ENCODE results near the gene ADNP.
"Not testable (repeated sequence)": the region's sequence is repeated elsewhere in the genome, so short reads cannot be mapped to it uniquely, and the experiment has no call there.

ADNP gene

DNA sequence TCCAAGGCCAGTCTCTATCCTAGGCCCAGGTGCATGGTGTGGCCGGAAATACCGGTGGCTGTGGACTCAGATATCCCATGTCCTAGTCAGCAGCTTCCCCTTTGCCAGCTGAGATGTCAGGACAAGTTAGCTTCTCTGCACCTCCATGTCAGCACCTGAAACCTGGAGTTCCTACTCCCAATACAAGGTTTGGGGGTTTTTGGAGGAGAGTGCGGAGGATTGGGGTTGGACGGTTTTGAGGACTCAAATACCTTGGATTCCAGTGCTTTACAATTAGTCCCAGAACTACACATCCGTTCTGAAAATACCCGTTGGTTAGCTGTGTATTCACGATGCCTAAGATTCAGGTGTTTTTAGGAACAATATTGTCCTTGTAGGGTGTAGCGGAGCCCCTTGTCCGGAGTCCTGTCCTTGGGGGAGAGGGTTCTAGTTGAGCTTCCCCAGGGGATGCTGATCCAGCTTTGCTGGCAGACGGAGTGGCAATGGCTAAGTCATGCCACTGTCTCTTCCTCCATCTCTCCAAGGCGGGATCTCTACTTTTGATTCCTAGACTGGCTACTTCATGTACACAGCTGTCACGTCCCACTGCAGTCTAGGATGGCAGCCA lies 45.0 kb downstream of the ADNP start:
- Histone ChIP-seq H3K4me3 (ENCODE audit: low read depth in 1 of 2, low read length in 2 of 2) (no peak overlapping the region), H3K27me3 (ENCODE audit: control insufficient read depth in 1 of 2, insufficient read depth in 2 of 2, low read length in 2 of 2) (no peaks in the 10 kb centered on the region), H3K36me3 (ENCODE audit: control insufficient read depth in 1 of 2, insufficient read depth in 2 of 2, low read length in 2 of 2) (peaks cover 23 to 27% of the 10 kb centered on the region in 2 donors), H3K4me1 (ENCODE audit: control insufficient read depth in 1 of 2, insufficient read depth in 2 of 2, low read length in 2 of 2) (no peaks in the 10 kb centered on the region), H3K9ac (ENCODE audit: low read depth in 1 of 2, low read length in 2 of 2) (no peak overlapping the region), H3K27ac (ENCODE audit: low read depth, low read length) (no peak overlapping the region), H3K9me3 (ENCODE audit: control insufficient read depth in 1 of 2, low read length in 2 of 2) (no peaks in the 10 kb centered on the region)

GRCh38 chr20:50885781-50886180 lies 45.5 kb downstream of the ADNP start:
- Histone ChIP-seq H3K4me1 (ENCODE audit: control insufficient read depth in 1 of 2, insufficient read depth in 2 of 2, low read length in 2 of 2) (no peaks in the 10 kb centered on the region), H3K36me3 (ENCODE audit: control insufficient read depth in 1 of 2, insufficient read depth in 2 of 2, low read length in 2 of 2) (peaks cover 18 to 22% of the 10 kb centered on the region in 2 donors), H3K9ac (ENCODE audit: low read depth in 1 of 2, low read length in 2 of 2) (no peak overlapping the region), H3K27ac (ENCODE audit: low read depth, low read length) (no peak overlapping the region), H3K9me3 (ENCODE audit: control insufficient read depth in 1 of 2, low read length in 2 of 2) (no peaks in the 10 kb centered on the region), H3K27me3 (ENCODE audit: control insufficient read depth in 1 of 2, insufficient read depth in 2 of 2, low read length in 2 of 2) (no peaks in the 10 kb centered on the region), H3K4me3 (ENCODE audit: low read depth in 1 of 2, low read length in 2 of 2) (no peak overlapping the region)

DNA sequence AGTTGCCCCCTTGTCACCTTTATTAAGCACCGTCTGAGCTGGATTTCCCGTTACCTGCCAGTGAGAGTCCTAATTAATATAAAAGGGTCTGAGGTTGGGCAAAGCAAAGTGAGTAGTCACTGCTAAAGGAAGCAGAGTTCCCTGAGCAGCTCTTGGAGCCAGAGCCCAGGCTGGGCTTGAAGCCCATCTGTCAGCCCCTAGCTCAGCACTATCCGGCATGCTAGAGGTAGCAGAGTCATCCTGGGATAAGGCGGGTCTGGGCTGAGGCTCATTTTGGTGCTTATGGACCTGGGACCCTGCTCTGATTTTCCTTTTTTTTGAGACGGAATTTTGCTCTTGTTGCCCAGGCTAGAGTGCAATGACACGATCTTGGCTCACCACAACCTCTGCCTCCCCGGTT lies 46.2 kb downstream of the ADNP start:
- H3K4me3 ChIP-seq (ENCODE audit: low read depth in 1 of 2, low read length in 2 of 2) = no peak overlapping the region
- no peak overlapping the region for H3K9ac ChIP-seq (ENCODE audit: low read depth in 1 of 2, low read length in 2 of 2)
- no peaks in the 10 kb centered on the region for H3K4me1 ChIP-seq (ENCODE audit: control insufficient read depth in 1 of 2, insufficient read depth in 2 of 2, low read length in 2 of 2)
- H3K36me3 ChIP-seq (ENCODE audit: control insufficient read depth in 1 of 2, insufficient read depth in 2 of 2, low read length in 2 of 2) = peaks cover 13 to 18% of the 10 kb centered on the region in 2 donors
- no peak overlapping the region for H3K27ac ChIP-seq (ENCODE audit: low read depth, low read length)
- H3K27me3 ChIP-seq (ENCODE audit: control insufficient read depth in 1 of 2, insufficient read depth in 2 of 2, low read length in 2 of 2) = no peaks in the 10 kb centered on the region
- H3K9me3 ChIP-seq (ENCODE audit: control insufficient read depth in 1 of 2, low read length in 2 of 2) = no peaks in the 10 kb centered on the region

- no peak overlapping the region for H3K9ac ChIP-seq (ENCODE audit: low read depth in 1 of 2, low read length in 2 of 2)
- no peak overlapping the region for H3K4me3 ChIP-seq (ENCODE audit: low read depth in 1 of 2, low read length in 2 of 2)
- no peak overlapping the region for H3K27ac ChIP-seq (ENCODE audit: low read depth, low read length)
- no peaks in the 10 kb centered on the region for H3K9me3 ChIP-seq (ENCODE audit: control insufficient read depth in 1 of 2, low read length in 2 of 2)
- no peaks in the 10 kb centered on the region for H3K4me1 ChIP-seq (ENCODE audit: control insufficient read depth in 1 of 2, insufficient read depth in 2 of 2, low read length in 2 of 2)
- H3K36me3 ChIP-seq (ENCODE audit: control insufficient read depth in 1 of 2, insufficient read depth in 2 of 2, low read length in 2 of 2) = peaks cover 4 to 8% of the 10 kb centered on the region in 2 donors
- no peaks in the 10 kb centered on the region for H3K27me3 ChIP-seq (ENCODE audit: control insufficient read depth in 1 of 2, insufficient read depth in 2 of 2, low read length in 2 of 2)
These were observed 47.4 kb downstream of the ADNP start for GRCh38 chr20:50883856-50884255.

DNA sequence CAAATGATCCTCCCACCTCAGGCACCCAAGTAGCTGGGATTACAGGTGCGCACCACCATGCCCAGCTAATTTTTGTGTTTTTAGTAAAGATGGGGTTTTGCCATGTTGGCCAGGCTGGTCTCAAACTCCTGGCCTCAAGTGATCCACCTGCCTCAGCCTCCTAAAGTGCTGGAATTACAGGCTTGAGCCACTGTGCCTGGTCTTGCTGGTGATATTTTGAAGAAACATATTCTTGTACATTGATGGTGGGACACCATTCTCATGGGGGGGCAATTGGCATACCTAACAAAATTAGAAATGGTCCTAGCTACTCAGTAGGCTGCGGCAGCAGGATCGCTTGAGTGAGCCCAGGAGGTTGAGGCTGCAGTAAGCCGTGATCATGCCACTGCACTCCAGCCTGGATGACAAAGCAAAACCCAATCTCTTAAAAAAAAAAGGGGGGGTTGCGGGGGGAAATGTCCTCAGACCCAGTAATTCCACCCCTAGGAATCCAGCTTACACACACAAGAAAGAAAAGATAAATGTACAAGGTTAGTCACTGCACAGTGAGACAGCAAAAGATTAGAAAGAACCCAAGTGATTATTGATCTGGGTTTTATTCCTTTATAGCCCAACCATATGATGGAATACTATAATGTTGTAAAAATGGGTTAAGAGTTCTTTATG lies 49.3 kb downstream of the ADNP start:
- not testable (repeated sequence) for H3K27me3 ChIP-seq (ENCODE audit: control insufficient read depth in 1 of 2, insufficient read depth in 2 of 2, low read length in 2 of 2); H3K4me3 ChIP-seq (ENCODE audit: low read depth in 1 of 2, low read length in 2 of 2); H3K9ac ChIP-seq (ENCODE audit: low read depth in 1 of 2, low read length in 2 of 2); H3K36me3 ChIP-seq (ENCODE audit: control insufficient read depth in 1 of 2, insufficient read depth in 2 of 2, low read length in 2 of 2); H3K9me3 ChIP-seq (ENCODE audit: control insufficient read depth in 1 of 2, low read length in 2 of 2); H3K27ac ChIP-seq (ENCODE audit: low read depth, low read length); H3K4me1 ChIP-seq (ENCODE audit: control insufficient read depth in 1 of 2, insufficient read depth in 2 of 2, low read length in 2 of 2)

DNA sequence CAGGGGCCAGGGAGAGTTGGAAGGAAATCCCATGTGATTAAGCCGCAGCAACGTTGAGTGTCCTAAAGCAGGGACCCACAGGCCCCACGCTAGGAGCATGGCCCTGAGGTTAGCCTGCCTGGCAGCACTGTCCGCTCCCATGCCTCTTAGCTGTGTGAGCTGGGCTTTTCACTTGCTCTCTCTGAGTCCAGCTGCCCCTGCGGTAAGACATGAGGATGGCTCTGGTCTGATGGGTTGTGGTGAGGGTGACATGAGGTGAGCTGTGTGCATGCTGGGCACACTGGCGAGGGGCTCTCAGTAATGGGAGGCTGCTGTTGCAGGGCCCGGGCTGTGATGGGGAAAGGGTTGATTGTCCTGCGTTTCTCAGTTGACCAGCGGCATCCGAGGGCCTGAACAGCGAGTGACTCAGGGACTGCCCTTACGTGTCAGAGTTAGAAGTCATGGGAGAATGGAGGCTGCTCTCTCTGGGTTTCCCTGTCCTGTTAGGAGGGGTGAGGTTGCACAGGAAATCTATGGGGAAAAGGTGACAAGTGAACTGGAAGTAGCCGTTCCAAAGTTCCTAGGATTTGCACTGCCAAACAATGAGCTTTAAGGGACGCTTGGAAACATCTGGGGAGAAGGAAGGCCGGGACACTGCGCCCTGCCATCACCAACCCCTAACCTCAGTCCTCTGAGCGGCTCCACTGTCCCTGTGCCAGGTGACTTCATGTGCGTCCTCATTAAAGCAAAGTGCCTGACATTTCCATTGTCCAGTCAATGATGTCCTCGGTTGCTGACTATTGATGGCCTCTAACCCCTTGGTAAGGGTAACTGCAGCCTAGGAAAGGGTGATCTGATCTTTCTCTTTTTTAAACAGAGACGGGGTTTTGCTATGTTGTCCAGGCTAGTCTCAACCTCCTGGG lies 51.3 kb downstream of the ADNP start:
- Histone ChIP-seq H3K4me1 (ENCODE audit: control insufficient read depth in 1 of 2, insufficient read depth in 2 of 2, low read length in 2 of 2) (no peaks in the 10 kb centered on the region), H3K9ac (ENCODE audit: low read depth in 1 of 2, low read length in 2 of 2) (no peak overlapping the region), H3K9me3 (ENCODE audit: control insufficient read depth in 1 of 2, low read length in 2 of 2) (no peaks in the 10 kb centered on the region), H3K4me3 (ENCODE audit: low read depth in 1 of 2, low read length in 2 of 2) (no peak overlapping the region), H3K27ac (ENCODE audit: low read depth, low read length) (no peak overlapping the region), H3K27me3 (ENCODE audit: control insufficient read depth in 1 of 2, insufficient read depth in 2 of 2, low read length in 2 of 2) (no peaks in the 10 kb centered on the region), H3K36me3 (ENCODE audit: control insufficient read depth in 1 of 2, insufficient read depth in 2 of 2, low read length in 2 of 2) (no peaks in the 10 kb centered on the region)

- H3K9me3 ChIP-seq (ENCODE audit: control insufficient read depth in 1 of 2, low read length in 2 of 2) = no peaks in the 10 kb centered on the region
- no peak overlapping the region for H3K9ac ChIP-seq (ENCODE audit: low read depth in 1 of 2, low read length in 2 of 2)
- H3K27ac ChIP-seq (ENCODE audit: low read depth, low read length) = no peak overlapping the region
- H3K27me3 ChIP-seq (ENCODE audit: control insufficient read depth in 1 of 2, insufficient read depth in 2 of 2, low read length in 2 of 2) = no peaks in the 10 kb centered on the region
- no peaks in the 10 kb centered on the region for H3K36me3 ChIP-seq (ENCODE audit: control insufficient read depth in 1 of 2, insufficient read depth in 2 of 2, low read length in 2 of 2)
- H3K4me1 ChIP-seq (ENCODE audit: control insufficient read depth in 1 of 2, insufficient read depth in 2 of 2, low read length in 2 of 2) = no peaks in the 10 kb centered on the region
- H3K4me3 ChIP-seq (ENCODE audit: low read depth in 1 of 2, low read length in 2 of 2) = no peak overlapping the region
These were observed 53.9 kb downstream of the ADNP start for GRCh38 chr20:50877232-50877743.

- H3K27ac ChIP-seq (ENCODE audit: low read depth, low read length) = no peak overlapping the region
- H3K9ac ChIP-seq (ENCODE audit: low read depth in 1 of 2, low read length in 2 of 2) = no peak overlapping the region
- no peaks in the 10 kb centered on the region for H3K27me3 ChIP-seq (ENCODE audit: control insufficient read depth in 1 of 2, insufficient read depth in 2 of 2, low read length in 2 of 2)
- no peaks in the 10 kb centered on the region for H3K4me1 ChIP-seq (ENCODE audit: control insufficient read depth in 1 of 2, insufficient read depth in 2 of 2, low read length in 2 of 2)
- H3K36me3 ChIP-seq (ENCODE audit: control insufficient read depth in 1 of 2, insufficient read depth in 2 of 2, low read length in 2 of 2) = no peaks in the 10 kb centered on the region
- H3K9me3 ChIP-seq (ENCODE audit: control insufficient read depth in 1 of 2, low read length in 2 of 2) = no peaks in the 10 kb centered on the region
- H3K4me3 ChIP-seq (ENCODE audit: low read depth in 1 of 2, low read length in 2 of 2) = no peak overlapping the region
These were observed 54.4 kb downstream of the ADNP start for GRCh38 chr20:50876816-50877215.

- Histone ChIP-seq H3K4me3 (ENCODE audit: low read depth in 1 of 2, low read length in 2 of 2) (no peak overlapping the region), H3K27ac (ENCODE audit: low read depth, low read length) (no peak overlapping the region), H3K27me3 (ENCODE audit: control insufficient read depth in 1 of 2, insufficient read depth in 2 of 2, low read length in 2 of 2) (no peaks in the 10 kb centered on the region), H3K9me3 (ENCODE audit: control insufficient read depth in 1 of 2, low read length in 2 of 2) (no peaks in the 10 kb centered on the region), H3K9ac (ENCODE audit: low read depth in 1 of 2, low read length in 2 of 2) (no peak overlapping the region), H3K36me3 (ENCODE audit: control insufficient read depth in 1 of 2, insufficient read depth in 2 of 2, low read length in 2 of 2) (no peaks in the 10 kb centered on the region), H3K4me1 (ENCODE audit: control insufficient read depth in 1 of 2, insufficient read depth in 2 of 2, low read length in 2 of 2) (no peaks in the 10 kb centered on the region)
These were observed 55.1 kb downstream of the ADNP start for GRCh38 chr20:50876063-50876685.

Measured in duodenal mucosa (tissue), 2 donors.